Osteoblast (primary cell): Measurements from ENCODE around the gene CABP7. TPM values are rescaled to one million over a fixed set of nuclear protein-coding genes. Genes with fewer than 3 reads are reported as not detected.

ENCODE experiments used
- DNase-seq: peaks from one replicate; pipeline ENCODE4 v3.0.0; 2011; ENCODE audit warnings: low spot score, mixed read lengths; ENCODE audit not compliant: insufficient read length; ENCODE audit errors: missing footprints
- H2AFZ ChIP-seq: 2 replicates; pipeline ENCODE4 v1.6.0; 2011; ENCODE audit warnings: mild to moderate bottlenecking, low read length
- H3K27ac ChIP-seq: 2 replicates; pipeline ENCODE4 v1.5.1; 2011; ENCODE audit warnings: mild to moderate bottlenecking, low read depth, low read length, moderate library complexity
- H3K27me3 ChIP-seq: 2 replicates; pipeline ENCODE4 v1.6.0; 2012; ENCODE audit warnings: mild to moderate bottlenecking, control low read depth, inconsistent platforms, low read length, moderate library complexity; ENCODE audit not compliant: insufficient read depth
- H3K36me3 ChIP-seq: 2 replicates; pipeline ENCODE4 v1.5.1; 2011; ENCODE audit warnings: mild to moderate bottlenecking, low read length, control low read depth, moderate library complexity; ENCODE audit not compliant: insufficient read depth
- H3K4me1 ChIP-seq: 2 replicates; pipeline ENCODE4 v1.5.1; 2011; ENCODE audit warnings: mild to moderate bottlenecking, low read length, control low read depth, moderate library complexity; ENCODE audit not compliant: insufficient read depth
- H3K4me2 ChIP-seq: 2 replicates; pipeline ENCODE4 v1.6.0; 2011; ENCODE audit warnings: mild to moderate bottlenecking, low read length; ENCODE audit not compliant: insufficient read depth
- H3K4me3 ChIP-seq: fragments of 200-600 bp; sonication (generic); 3 replicates; pipeline ENCODE4 v1.5.1; 2012; ENCODE audit warnings: mild to moderate bottlenecking, low read length, inconsistent platforms; ENCODE audit not compliant: insufficient read depth
- H3K79me2 ChIP-seq: 2 replicates; pipeline ENCODE4 v1.6.0; 2012; ENCODE audit warnings: mild to moderate bottlenecking, low read length, control low read depth, inconsistent platforms; ENCODE audit not compliant: insufficient read depth
- H3K9me3 ChIP-seq: 2 replicates; pipeline ENCODE4 v1.5.1; 2011; ENCODE audit warnings: low read depth, low read length, control low read depth
- H4K20me1 ChIP-seq: 2 replicates; pipeline ENCODE4 v1.6.0; 2012; ENCODE audit warnings: mild to moderate bottlenecking, low read length, control low read depth; ENCODE audit not compliant: insufficient read depth
- total RNA-seq: library from RNA; depleted of rRNA; stranded (reverse); fragments of >200 nt; gene quantifications from 2 replicates; pipeline ENCODE4 v1.2.3, GENCODE V29; 2012
- TF ChIP-seq, protein P1 (sequence below): IDR thresholded peaks from 2 replicates; pipeline ENCODE4 v1.5.1; 2011; ENCODE audit warnings: mild to moderate bottlenecking, low read depth, low read length, moderate library complexity; ENCODE audit errors: extremely low read depth

The CABP7 gene
- total RNA-seq, 1 donor: not detected

- TF ChIP-seq, protein P1, sequence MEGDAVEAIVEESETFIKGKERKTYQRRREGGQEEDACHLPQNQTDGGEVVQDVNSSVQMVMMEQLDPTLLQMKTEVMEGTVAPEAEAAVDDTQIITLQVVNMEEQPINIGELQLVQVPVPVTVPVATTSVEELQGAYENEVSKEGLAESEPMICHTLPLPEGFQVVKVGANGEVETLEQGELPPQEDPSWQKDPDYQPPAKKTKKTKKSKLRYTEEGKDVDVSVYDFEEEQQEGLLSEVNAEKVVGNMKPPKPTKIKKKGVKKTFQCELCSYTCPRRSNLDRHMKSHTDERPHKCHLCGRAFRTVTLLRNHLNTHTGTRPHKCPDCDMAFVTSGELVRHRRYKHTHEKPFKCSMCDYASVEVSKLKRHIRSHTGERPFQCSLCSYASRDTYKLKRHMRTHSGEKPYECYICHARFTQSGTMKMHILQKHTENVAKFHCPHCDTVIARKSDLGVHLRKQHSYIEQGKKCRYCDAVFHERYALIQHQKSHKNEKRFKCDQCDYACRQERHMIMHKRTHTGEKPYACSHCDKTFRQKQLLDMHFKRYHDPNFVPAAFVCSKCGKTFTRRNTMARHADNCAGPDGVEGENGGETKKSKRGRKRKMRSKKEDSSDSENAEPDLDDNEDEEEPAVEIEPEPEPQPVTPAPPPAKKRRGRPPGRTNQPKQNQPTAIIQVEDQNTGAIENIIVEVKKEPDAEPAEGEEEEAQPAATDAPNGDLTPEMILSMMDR: no peak
- Histone ChIP-seq H3K4me1 (no peaks in the 10 kb centered on the region), H3K27me3 (no peaks in the 10 kb centered on the region), H2AFZ (no peak overlapping the region), H3K4me3 (no peak overlapping the region), H3K27ac (no peak overlapping the region), H4K20me1 (no peaks in the 10 kb centered on the region), H3K36me3 (peaks cover 87% of the 10 kb centered on the region), H3K9me3 (no peaks in the 10 kb centered on the region), H3K79me2 (no peaks in the 10 kb centered on the region), H3K4me2 (no peak overlapping the region)
- no peak for DNase-seq
These were observed 40.5 kb upstream of the CABP7 start for GRCh38 chr22:29679316-29679715.

DNA sequence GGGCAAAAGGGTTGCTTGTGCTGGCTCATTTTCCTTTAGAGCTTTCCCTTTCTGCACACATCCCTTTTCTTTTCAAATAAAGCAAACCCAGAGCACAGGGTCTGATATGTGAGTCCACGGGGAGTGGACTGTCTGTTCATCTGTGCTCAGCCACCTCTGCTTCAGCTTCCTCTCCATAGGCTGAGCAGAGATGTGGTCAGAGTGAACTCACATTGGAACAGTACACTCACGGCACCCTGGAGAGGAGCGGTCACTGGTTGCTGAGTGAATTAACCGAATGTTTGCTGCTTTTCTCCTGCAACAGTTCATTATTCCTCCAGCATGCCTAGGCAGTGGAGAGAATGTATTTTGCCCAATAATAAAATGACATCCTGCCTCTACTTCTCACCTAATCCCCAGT lies 36.3 kb upstream of the CABP7 start:
- Histone ChIP-seq H3K9me3 (no peaks in the 10 kb centered on the region), H3K36me3 (peaks cover 82% of the 10 kb centered on the region), H3K4me2 (no peak overlapping the region), H3K4me1 (no peaks in the 10 kb centered on the region), H2AFZ (no peak overlapping the region), H3K79me2 (no peaks in the 10 kb centered on the region), H4K20me1 (peaks cover 10% of the 10 kb centered on the region), H3K27me3 (no peaks in the 10 kb centered on the region), H3K27ac (no peak overlapping the region), H3K4me3 (no peak overlapping the region)
- TF ChIP-seq, protein P1: no peak
- DNase-seq: no peak

DNA sequence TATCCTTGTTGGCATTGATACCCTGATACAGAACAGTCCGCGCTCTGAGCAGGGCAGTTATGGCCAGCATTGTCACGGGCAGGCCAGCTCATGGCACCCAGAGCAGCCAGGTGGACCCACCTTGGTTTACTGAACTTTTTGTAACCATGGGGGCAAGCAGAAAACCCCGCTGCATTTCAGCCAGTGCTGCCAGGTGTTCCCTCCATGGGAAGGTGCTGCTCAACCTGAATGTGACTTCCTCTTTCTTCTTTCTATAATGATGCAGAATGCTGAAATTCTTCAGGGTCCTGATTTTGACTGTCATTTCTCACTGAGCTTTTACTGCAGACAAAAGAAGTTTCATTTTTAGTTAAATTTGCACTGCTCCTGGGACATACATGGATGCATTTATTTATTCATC lies 35.6 kb upstream of the CABP7 start:
- TF ChIP-seq, protein P1: no peak
- Histone ChIP-seq H3K36me3 (peaks cover 77% of the 10 kb centered on the region), H3K79me2 (no peaks in the 10 kb centered on the region), H3K27ac (no peak overlapping the region), H4K20me1 (peaks cover 13% of the 10 kb centered on the region), H3K4me3 (no peak overlapping the region), H3K9me3 (no peaks in the 10 kb centered on the region), H3K4me1 (peaks cover 1% of the 10 kb centered on the region), H2AFZ (no peak overlapping the region), H3K27me3 (no peaks in the 10 kb centered on the region), H3K4me2 (no peak overlapping the region)
- DNase-seq: no peak

- Histone ChIP-seq H3K27ac (no peak overlapping the region), H3K4me3 (no peak overlapping the region), H3K9me3 (no peaks in the 10 kb centered on the region), H2AFZ (no peak overlapping the region), H3K27me3 (no peaks in the 10 kb centered on the region), H3K36me3 (peaks cover 58% of the 10 kb centered on the region), H3K4me1 (peaks cover 3% of the 10 kb centered on the region), H3K4me2 (no peak overlapping the region), H4K20me1 (peaks cover 41% of the 10 kb centered on the region), H3K79me2 (peaks cover 2% of the 10 kb centered on the region)
- DNase-seq: no peak
- TF ChIP-seq, protein P1: no peak
These were observed 30.5 kb upstream of the CABP7 start for GRCh38 chr22:29689206-29689879.
